ENCODE data around the gene ZNF845.
"Not testable (repeated sequence)": the region's sequence is repeated elsewhere in the genome, so short reads cannot be mapped to it uniquely, and the experiment has no call there.

The ZNF845 gene

GRCh38 chr19:53311897-53312296 is 21.7 kb upstream of the ZNF845 start:
- TF ChIP-seq ZFX (IDR thresholded peaks at IDR 0.05), result no peak
- no peak for TF ChIP-seq CTCF (conservative IDR thresholded peaks at IDR 0.05)
- no peak overlapping the region for H3K27ac ChIP-seq

DNA sequence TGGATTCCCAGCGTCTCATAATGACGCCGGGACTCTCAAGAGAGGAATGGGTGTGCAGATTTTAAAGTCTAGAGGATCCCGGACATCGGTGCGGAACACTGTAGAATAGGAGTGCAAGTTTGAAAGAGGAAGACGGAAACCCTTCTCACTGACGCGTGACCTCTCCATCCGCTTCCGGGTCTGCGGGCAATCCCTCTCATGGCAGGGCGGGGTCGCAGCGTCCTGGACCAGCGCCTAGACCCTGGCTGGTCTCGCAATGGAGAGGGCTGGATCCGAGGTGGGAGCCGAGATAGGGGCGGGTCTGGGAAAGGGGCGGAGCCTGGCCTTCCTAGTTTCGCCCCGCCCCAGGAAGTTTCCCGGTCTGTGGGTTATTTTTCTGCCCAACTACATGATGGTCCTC is 4.6 kb upstream of the ZNF845 start:
- H3K27ac ChIP-seq, result no peak overlapping the region
- TF ChIP-seq ZFX (IDR thresholded peaks at IDR 0.05), result no peak
- no peak for TF ChIP-seq CTCF (conservative IDR thresholded peaks at IDR 0.05)

GRCh38 chr19:53332484-53332883 is 1.1 kb upstream of the ZNF845 start:
- no peak for TF ChIP-seq ZFX (IDR thresholded peaks at IDR 0.05)
- no peak for TF ChIP-seq CTCF (conservative IDR thresholded peaks at IDR 0.05)
- H3K27ac ChIP-seq, result no peak overlapping the region; the same call in 1 of the 2 replicates

- peak overlapping the region; percentile 73; the same call in 1 of the 2 replicates for H3K27ac ChIP-seq
- no peak for TF ChIP-seq CTCF (conservative IDR thresholded peaks at IDR 0.05)
- TF ChIP-seq ZFX (IDR thresholded peaks at IDR 0.05), result no peak
These were observed 485 bp upstream of the ZNF845 start for GRCh38 chr19:53333066-53333462.

- not testable (repeated sequence) for H3K27ac ChIP-seq
These were observed 10.9 kb downstream of the ZNF845 start for GRCh38 chr19:53344403-53344802.

GRCh38 chr19:53355739-53356138 is 22.2 kb downstream of the ZNF845 start:
- TF ChIP-seq CTCF (conservative IDR thresholded peaks at IDR 0.05) (no peak), ZFX (IDR thresholded peaks at IDR 0.05) (no peak)
- H3K27ac ChIP-seq, result no peak overlapping the region

GRCh38 chr19:53357821-53358581 is 24.5 kb downstream of the ZNF845 start:
- TF ChIP-seq ZFX (IDR thresholded peaks at IDR 0.05) (no peak), CTCF (conservative IDR thresholded peaks at IDR 0.05) (no peak)
- no peak overlapping the region for H3K27ac ChIP-seq

- H3K27ac ChIP-seq, result not testable (repeated sequence)
These were observed 26.5 kb downstream of the ZNF845 start for GRCh38 chr19:53360056-53360455.

All from C4-2B (cell line).